K562 (cell line): ENCODE data around the gene DNMBP. TPM values are rescaled to one million over a fixed set of nuclear protein-coding genes. Genes with fewer than 3 reads are reported as not detected.
"Not testable (repeated sequence)": the region's sequence is repeated elsewhere in the genome, so short reads cannot be mapped to it uniquely, and the experiment has no call there.

Experiments used
- ATAC-seq: fragments of 200-7000 bp; cut with Tn5 transposase; 3 replicates; pipeline ENCODE4 v1.9.1; 2020; ENCODE audit warnings: moderate library complexity
- BruUV-seq: library from RNA; stranded (reverse); fragments of 400-500 nt; replicated peaks from 2 replicates; lab custom pipeline; 2021; lab: Mats Ljungman, UMichigan
- CTCF ChIA-PET: fragments of 300-600 bp; formaldehyde crosslinking; extraction: SDS; loops from one replicate; lab custom pipeline; 2021; ENCODE audit warnings: low intra/inter-chr PET ratio; lab: Yijun Ruan, JAX
- POLR2A ChIA-PET: fragments of 300-600, 350-650 bp; sonication (Branson Sonifier 250); formaldehyde crosslinking; extraction: SDS; loops from one replicate; lab custom pipeline; 2021; ENCODE audit warnings: antibody characterized with exemption, inconsistent platforms; lab: Yijun Ruan, JAX
- DNase-seq, 4 experiments: peaks; one replicate each; pipeline versions ENCODE4 v3.0.0 to v3.0.0-alpha.2; 2011 to 2018; ENCODE audit warnings: low spot score in 3 of 4, mixed read lengths in 3 of 4; ENCODE audit errors: extremely low read depth in 1 of 4
- FAIRE-seq: peaks from 2 replicates; lab custom pipeline; 2011; peaks lifted over from hg19 to GRCh38; lab: Jason Lieb, UNC
- H2AFZ ChIP-seq: 2 replicates; pipeline ENCODE4 v1.6.0; 2011; ENCODE audit warnings: low read depth, low read length, control low read depth, inconsistent platforms
- H3K27ac ChIP-seq: fragments of 200-600 bp; 3 replicates; pipeline ENCODE4 v1.8.0; 2011; ENCODE audit warnings: low read depth, mild to moderate bottlenecking, control low read depth, inconsistent platforms, low read length, moderate library complexity, mixed read lengths; ENCODE audit errors: extremely low read depth
- H3K27me3 ChIP-seq, 2 experiments: fragments of 300-600 bp in 1 of 2; 2 replicates in 1 of 2; 3 replicates in 1 of 2; pipeline versions ENCODE4 v1.6.0 to v1.8.0; 2011; ENCODE audit warnings: inconsistent platforms in 2 of 2, low read length in 2 of 2, mild to moderate bottlenecking in 1 of 2, mixed read lengths in 1 of 2, moderate library complexity in 1 of 2; ENCODE audit not compliant: control insufficient read depth in 2 of 2, insufficient read depth in 2 of 2
- H3K36me3 ChIP-seq: fragments of 300-600 bp; 3 replicates; pipeline ENCODE4 v1.8.0; 2011; ENCODE audit warnings: mild to moderate bottlenecking, low read length, inconsistent platforms; ENCODE audit not compliant: control insufficient read depth, insufficient read depth
- H3K4me1 ChIP-seq, 2 experiments: fragments of 200-600 bp in 1 of 2; replicated peaks in 1 of 2; 2 replicates in 1 of 2; 3 replicates in 1 of 2; pipeline versions ENCODE4 v1.5.1 to v1.8.0; 2011; ENCODE audit warnings: inconsistent platforms in 2 of 2, low read length in 2 of 2, mild to moderate bottlenecking in 1 of 2, mixed read lengths in 1 of 2, moderate library complexity in 1 of 2; ENCODE audit not compliant: control insufficient read depth in 2 of 2, insufficient read depth in 2 of 2
- H3K4me2 ChIP-seq: 2 replicates; pipeline ENCODE4 v1.6.1; 2011; ENCODE audit warnings: low read length, control low read depth, inconsistent platforms, mixed read lengths; ENCODE audit not compliant: insufficient read depth
- H3K4me3 ChIP-seq: fragments of 200-600 bp; sonication (generic), shearing (Covaris generic); 2 replicates; pipeline ENCODE4 v1.5.1; 2016; ENCODE audit warnings: control low read depth, inconsistent platforms
- H3K79me2 ChIP-seq: fragments of 200-600 bp; 3 replicates; pipeline ENCODE4 v1.8.0; 2011; ENCODE audit warnings: low read length, inconsistent platforms; ENCODE audit not compliant: control insufficient read depth, insufficient read depth
- H3K9ac ChIP-seq, 2 experiments: 2 replicates each; pipeline versions ENCODE4 v1.6.0 to v1.6.1; 2011; ENCODE audit warnings: low read depth in 2 of 2, low read length in 2 of 2, control low read depth in 1 of 2, inconsistent platforms in 1 of 2, mild to moderate bottlenecking in 1 of 2, mixed read lengths in 1 of 2; ENCODE audit not compliant: insufficient read depth in 1 of 2
- H3K9me1 ChIP-seq: one replicate; pipeline ENCODE4 v1.6.0; 2011; ENCODE audit warnings: inconsistent platforms, mild to moderate bottlenecking, low read length, moderate library complexity; ENCODE audit not compliant: control insufficient read depth, insufficient read depth
- H3K9me3 ChIP-seq: replicated peaks from 2 replicates; pipeline ENCODE4 v1.5.1; 2011; ENCODE audit warnings: low read depth, low read length, inconsistent platforms; ENCODE audit not compliant: control insufficient read depth, insufficient read depth
- H4K20me1 ChIP-seq: replicated peaks from 2 replicates; pipeline ENCODE4 v1.6.1; 2011; ENCODE audit warnings: low read length, inconsistent platforms, mixed read lengths; ENCODE audit not compliant: control insufficient read depth, insufficient read depth
- BCOR ChIP-seq: fragments of 450-650 bp; IDR thresholded peaks from 2 replicates; pipeline ENCODE4 v1.6.1; 2016
- CBFA2T3 ChIP-seq: fragments of 450-650 bp; IDR thresholded peaks from 2 replicates; pipeline ENCODE4 v1.6.1; 2017
- CBX3 ChIP-seq, 2 experiments: IDR thresholded peaks; 1 replicate in 1 of 2; 2 replicates in 1 of 2; pipeline ENCODE4 v1.6.1; 2012; ENCODE audit warnings: inconsistent platforms in 2 of 2, low read length in 2 of 2, borderline replicate concordance in 1 of 2, control low read depth in 1 of 2
- CEBPB ChIP-seq: fragments of 450-650 bp; IDR thresholded peaks from 2 replicates; pipeline ENCODE4 v1.6.1; 2016; ENCODE audit warnings: missing genetic modification characterization, missing compliant biosample characterization
- CEBPG ChIP-seq, 3 experiments: fragments of 200-800 bp in 1 of 3; sonication (Bioruptor generic) in 1 of 3; sonication (generic) in 1 of 3; formaldehyde crosslinking in 1 of 3; IDR thresholded peaks in 2 of 3; conservative IDR thresholded peaks in 1 of 3; 2 replicates each; pipeline versions ENCODE4 v1.6.1 to v1.8.0; 2016 to 2022; ENCODE audit warnings: missing compliant biosample characterization in 2 of 3, missing genetic modification characterization in 2 of 3, mild to moderate bottlenecking in 1 of 3, missing genetic modification reagents in 1 of 3
- CSDE1 ChIP-seq, 2 experiments: fragments of 450-650 bp; IDR thresholded peaks; 2 replicates each; pipeline ENCODE4 v1.6.1; 2016; ENCODE audit warnings: mild to moderate bottlenecking in 1 of 2
- DPF2 ChIP-seq: fragments of 450-650 bp; IDR thresholded peaks from 2 replicates; pipeline ENCODE4 v1.6.1; 2016
- KDM2B ChIP-seq: fragments of 250-450 bp; sonication (Bioruptor Pico); IDR thresholded peaks from 2 replicates; pipeline ENCODE4 v1.8.0; 2021; ENCODE audit warnings: mild to moderate bottlenecking, moderate library complexity
- MEIS2 ChIP-seq: fragments of 450-650 bp; IDR thresholded peaks from 2 replicates; pipeline ENCODE4 v1.6.1; 2014; ENCODE audit warnings: mild to moderate bottlenecking; ENCODE audit not compliant: partially characterized antibody
- RBM25 ChIP-seq: fragments of 200-400 bp; formaldehyde crosslinking; IDR thresholded peaks from 2 replicates; pipeline ENCODE4 v1.6.1; 2018; ENCODE audit warnings: low read length, low read depth, moderate library complexity; ENCODE audit not compliant: severe bottlenecking
- SOX6 ChIP-seq: fragments of 450-650 bp; IDR thresholded peaks from 2 replicates; pipeline ENCODE4 v1.6.1; 2014; ENCODE audit warnings: mild to moderate bottlenecking
- TCF3 ChIP-seq: sonication (generic); formaldehyde crosslinking; IDR thresholded peaks from 2 replicates; pipeline ENCODE4 v1.4.0; 2020; ENCODE audit warnings: mild to moderate bottlenecking, missing genetic modification reagents
- ZNF121 ChIP-seq: sonication (generic); formaldehyde crosslinking; conservative IDR thresholded peaks from 2 replicates; pipeline ENCODE4 v1.8.0; 2022; ENCODE audit warnings: missing genetic modification reagents
- ZNF124 ChIP-seq: sonication (generic); formaldehyde crosslinking; IDR thresholded peaks from 2 replicates; pipeline ENCODE4 v1.8.1; 2022; ENCODE audit warnings: missing genetic modification reagents
- WGBS: fragments of 100-300 bp; shearing (Covaris generic); methylation state at CpG from one replicate; pipeline ENCODE4 v1.1.6; 2016; ENCODE audit warnings: low coverage, mixed read lengths; ENCODE audit not compliant: insufficient coverage; ENCODE audit errors: missing lambda C conversion rate; 5-methylcytosine and 5-hydroxymethylcytosine counted together
- in situ Hi-C: fragments of 300-500 bp; cut with MboI; formaldehyde crosslinking; loops from 4 replicates; pipeline ENCODE4 v1.15.0; 2018; ENCODE audit warnings: inconsistent platforms, mixed read lengths
- intact Hi-C: fragments of 100-400 bp; cut with micrococcal nuclease; formaldehyde crosslinking; loops from 2 replicates; pipeline ENCODE4 v1.14.2; 2022
- polyA plus RNA-seq, 8 experiments: library from polyadenylated mRNA; depleted of rRNA in 4 of 8; stranded (reverse) in 5 of 8; unstranded in 3 of 8; fragments of >200 nt; fragmentation: Nextera tagmentation in 2 of 8; fragmentation: Illumina TruSeq in 1 of 8; extraction: Ambion mirVana in 2 of 8; extraction: Trizol in 1 of 8; gene quantifications; 2 replicates each; pipeline versions ENCODE4 v1.2.1 to v1.2.3, GENCODE V29; 2011 to 2014; ENCODE audit warnings: inconsistent platforms in 1 of 8, missing spikeins in 1 of 8
- total RNA-seq, 7 experiments: library from RNA; depleted of rRNA in 6 of 7; stranded (reverse); fragments of >200 nt in 6 of 7; fragmentation: Illumina TruSeq in 2 of 7; extraction: Trizol in 2 of 7; gene quantifications; 2 replicates each; pipeline versions ENCODE4 v1.2.1 to v1.2.3, GENCODE V29; 2011 to 2021; ENCODE audit warnings: low replicate concordance in 1 of 7

Gene DNMBP
- total and polyA plus RNA-seq, 9 of the 15 experiments (the other 6 are each of a cell fraction or from before 2014, with no cell fraction given): 0.83 to 3.7 (median 2.2) TPM

DNA sequence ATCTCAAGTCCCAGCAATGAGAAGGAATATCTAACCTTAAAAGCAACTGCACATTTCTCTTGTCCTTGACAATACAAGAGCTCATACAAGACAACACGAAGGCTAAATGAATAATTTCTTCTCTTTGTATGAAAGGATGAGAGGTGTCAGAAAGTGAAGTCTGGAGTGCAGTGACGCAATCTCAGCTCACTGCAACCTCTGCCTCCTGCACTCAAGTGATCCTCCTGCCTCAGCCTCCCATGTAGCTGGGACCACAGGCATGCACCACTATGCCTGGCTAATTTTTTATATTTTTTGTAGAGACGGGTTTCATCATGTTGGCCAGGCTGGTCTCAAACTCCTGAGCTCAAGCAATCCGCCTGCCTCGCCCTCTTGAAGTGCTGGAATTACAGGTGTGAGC is 24.1 kb downstream of the DNMBP start:
- H3K27ac ChIP-seq; FAIRE-seq; H2AFZ ChIP-seq; H4K20me1 ChIP-seq; H3K36me3 ChIP-seq; in situ Hi-C loops; H3K9me3 ChIP-seq; intact Hi-C loops; H3K4me2 ChIP-seq; H3K9ac ChIP-seq; H3K9me1 ChIP-seq; H3K79me2 ChIP-seq; DNase-seq; H3K4me3 ChIP-seq; ATAC-seq; POLR2A ChIA-PET; H3K27me3 ChIP-seq; CTCF ChIA-PET; BruUV-seq; TF ChIP-seq CEBPG (tag; conservative IDR thresholded peaks at IDR 0.05 in 1 of 2, IDR thresholded peaks at IDR 0.05 in 1 of 2): not testable (repeated sequence)
- peaks cover 3 to 20% of the 10 kb centered on the region in 2 experiments; a peak in 3 of 5 replicates for H3K4me1 ChIP-seq
- WGBS: 73% methylated on average over 5 of the region's 5 CpGs
- TF ChIP-seq CEBPB: peak; percentile 60
- peak; percentile 31; the same call in 1 of the 2 replicates for TF ChIP-seq CEBPG (CRISPR knock-in tag; IDR thresholded peaks at IDR 0.05)

GRCh38 chr10:99984211-99985034 is 25.3 kb downstream of the DNMBP start:
- POLR2A ChIA-PET: interaction anchor here (2.2 kb wide), 1 partner anchor 10 kb away, joined by 8 read pairs; no protein-coding TSS in a partner anchor
- no peaks in the 10 kb centered on the region for H3K36me3 ChIP-seq
- DNase-seq (no peak), ATAC-seq (peak; percentile 55), FAIRE-seq (peak; percentile 58)
- H3K9ac ChIP-seq: peak overlapping the region in 1 of 2 experiments; percentile 41; a peak in 2 of 4 replicates
- H3K79me2 ChIP-seq: no peaks in the 10 kb centered on the region
- in situ Hi-C loops: no loop called here
- H3K4me1 ChIP-seq: peaks cover 3 to 20% of the 10 kb centered on the region in 2 experiments; a peak in 3 of 5 replicates
- H3K27ac ChIP-seq: peak overlapping the region; percentile 49; the same call in 1 of the 3 replicates
- intact Hi-C loops: no loop called here
- H3K4me3 ChIP-seq: no peak overlapping the region
- H3K9me3 ChIP-seq: no peaks in the 10 kb centered on the region
- no peaks in the 10 kb centered on the region for H4K20me1 ChIP-seq
- peak overlapping the region; percentile 78 for H2AFZ ChIP-seq
- H3K9me1 ChIP-seq: no peaks in the 10 kb centered on the region
- 3% methylated on average over 5 of the region's 5 CpGs for WGBS
- H3K4me2 ChIP-seq: peak overlapping the region; percentile 48
- CTCF ChIA-PET: no interaction called here
- no peaks in the 10 kb centered on the region for H3K27me3 ChIP-seq
- no TSS peak for BruUV-seq
- TF ChIP-seq MEIS2: peak; percentile 13
- no peak for TF ChIP-seq ZNF124 (CRISPR knock-in tag)
- no peak for TF ChIP-seq KDM2B
- 0 out of 2 replicates have a peak, but pooled peaks have one; percentile 12 for TF ChIP-seq SOX6
- TF ChIP-seq CBX3 (IDR thresholded peaks at IDR 0.05; ENCODE audit: borderline replicate concordance in 1 of 2, low read length in 2 of 2): no peak
- TF ChIP-seq ZNF121 (CRISPR knock-in tag): peak; percentile 70
- peak; percentile 19; the same call in 1 of the 2 replicates for TF ChIP-seq CBFA2T3
- TF ChIP-seq RBM25: peak; percentile 18
- 0 out of 2 replicates have a peak, but pooled peaks have one; percentile 23 for TF ChIP-seq DPF2
- 0 out of 2 replicates have a peak, but pooled peaks have one; percentile 49 for TF ChIP-seq BCOR
- no peak for TF ChIP-seq CSDE1 (IDR thresholded peaks at IDR 0.05)
- peak; percentile 24; the same call in 1 of the 2 replicates for TF ChIP-seq CEBPB
- 0 out of 2 replicates have a peak, but pooled peaks have one; percentile 8 for TF ChIP-seq TCF3 (CRISPR knock-in tag)
